T-helper 22 cell (primary cell): ENCODE measurements around the gene ERFE.

Source experiments
- DNase-seq: peaks from one replicate; pipeline ENCODE4 v3.0.0-alpha.2; 2020; ENCODE audit warnings: low read depth

The ERFE gene

DNA sequence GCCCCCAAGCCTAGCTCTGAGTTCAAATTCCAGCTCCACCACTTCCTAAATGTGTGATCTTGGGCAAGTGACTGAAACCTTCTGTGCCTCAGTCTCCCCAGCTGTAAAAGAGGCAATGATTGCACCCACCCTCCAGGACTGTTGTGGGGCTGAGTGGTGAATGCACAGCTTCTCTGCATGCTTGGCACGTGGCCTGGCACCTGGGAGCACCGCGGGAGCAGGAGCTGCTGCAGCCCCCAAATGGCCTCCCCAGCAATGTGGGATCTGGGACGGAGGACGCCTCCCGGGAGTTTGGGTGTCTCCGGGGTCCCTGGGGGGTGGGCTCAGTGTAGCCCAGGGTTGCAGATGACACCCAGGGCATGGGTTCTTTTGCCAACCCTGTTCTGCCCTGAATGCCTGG is 18.7 kb upstream of the ERFE start:
- DNase-seq: no peak

DNA sequence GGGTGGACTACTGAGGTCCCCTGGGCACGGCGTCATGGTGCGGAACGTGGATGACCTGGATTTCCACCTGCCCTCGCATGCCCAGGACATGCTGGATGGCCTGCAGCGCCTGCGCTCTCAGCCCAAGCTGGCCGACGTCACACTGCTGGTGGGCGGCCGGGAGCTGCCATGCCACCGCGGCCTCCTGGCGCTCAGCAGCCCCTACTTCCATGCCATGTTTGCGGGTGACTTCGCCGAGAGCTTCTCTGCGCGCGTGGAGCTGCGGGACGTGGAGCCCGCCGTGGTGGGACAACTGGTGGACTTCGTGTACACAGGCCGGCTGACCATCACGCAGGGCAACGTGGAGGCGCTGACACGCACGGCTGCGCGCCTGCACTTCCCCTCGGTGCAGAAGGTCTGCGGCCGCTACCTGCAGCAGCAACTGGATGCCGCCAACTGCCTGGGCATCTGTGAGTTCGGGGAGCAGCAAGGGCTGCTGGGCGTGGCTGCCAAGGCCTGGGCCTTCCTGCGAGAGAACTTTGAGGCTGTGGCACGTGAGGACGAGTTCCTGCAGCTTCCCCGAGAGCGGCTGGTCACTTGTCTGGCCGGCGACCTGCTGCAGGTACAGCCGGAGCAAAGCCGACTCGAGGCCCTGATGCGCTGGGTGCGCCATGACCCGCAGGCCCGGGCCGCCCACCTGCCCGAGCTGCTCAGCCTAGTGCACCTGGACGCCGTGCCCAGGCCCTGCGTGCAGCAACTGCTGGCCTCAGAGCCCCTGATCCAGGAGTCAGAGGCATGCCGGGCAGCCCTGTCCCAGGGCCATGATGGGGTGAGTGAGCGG is 17.8 kb upstream of the ERFE start:
- no peak for DNase-seq

GRCh38 chr2:238141541-238142318 is 17.0 kb upstream of the ERFE start:
- no peak for DNase-seq

DNA sequence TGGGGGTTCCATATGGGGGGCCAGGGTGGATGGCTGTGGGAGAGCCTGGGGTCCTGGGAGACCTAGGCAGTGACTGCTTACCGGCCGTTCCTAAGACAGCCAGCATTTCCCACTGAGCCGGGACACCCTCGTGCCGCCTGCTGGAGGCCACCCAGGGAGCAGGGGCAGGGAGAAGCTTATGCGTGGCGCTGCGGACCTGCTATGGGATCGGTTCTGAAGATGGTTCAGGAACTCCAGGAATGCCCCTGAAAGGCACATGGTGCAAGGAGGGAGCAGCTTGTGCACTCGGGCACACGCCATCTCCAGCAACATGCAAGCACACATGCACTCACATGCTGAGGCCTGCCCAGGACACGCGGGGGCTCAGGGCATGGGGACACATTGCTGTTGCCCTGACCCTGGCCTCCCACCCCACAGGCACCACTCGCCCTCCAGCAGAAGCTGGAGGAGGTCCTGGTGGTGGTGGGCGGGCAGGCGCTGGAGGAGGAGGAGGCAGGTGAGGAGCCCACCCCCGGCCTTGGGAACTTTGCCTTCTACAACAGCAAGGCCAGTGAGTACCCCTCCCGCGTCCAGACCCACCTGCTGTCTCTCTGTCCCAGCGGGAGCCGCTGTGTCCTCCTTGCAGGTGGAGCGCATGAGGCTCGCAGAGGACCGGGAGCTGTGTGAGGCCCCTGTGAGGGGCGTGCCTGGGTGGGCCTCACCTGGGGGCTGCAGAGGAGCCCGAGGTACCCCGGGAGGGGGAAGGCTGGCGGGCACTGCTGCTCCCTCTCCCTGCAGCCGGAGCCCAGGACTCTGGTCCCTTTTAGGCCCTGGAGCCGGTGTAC is 16.2 kb upstream of the ERFE start:
- DNase-seq: no peak

GRCh38 chr2:238143239-238143951 is 15.4 kb upstream of the ERFE start:
- DNase-seq: no peak

DNA sequence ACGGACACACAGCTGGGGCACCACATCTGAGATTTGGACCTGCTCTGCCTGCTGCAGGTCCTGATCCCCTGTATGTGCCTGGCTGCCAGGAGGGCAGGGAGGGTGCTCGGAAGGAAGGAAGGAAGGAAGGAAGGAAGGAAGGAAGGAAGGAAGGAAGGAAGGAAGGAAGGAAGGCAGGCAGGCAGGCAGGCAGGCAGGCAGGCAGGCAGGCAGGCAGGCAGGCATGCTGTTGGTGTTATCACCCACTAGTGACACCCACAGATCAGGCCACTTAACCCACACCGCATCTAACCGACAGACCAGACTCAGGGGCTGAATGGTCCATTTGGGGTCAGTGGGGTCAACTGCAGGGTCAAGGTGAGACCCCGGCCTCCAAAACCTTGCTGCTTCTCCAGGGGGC is 14.5 kb upstream of the ERFE start:
- no peak for DNase-seq

DNA sequence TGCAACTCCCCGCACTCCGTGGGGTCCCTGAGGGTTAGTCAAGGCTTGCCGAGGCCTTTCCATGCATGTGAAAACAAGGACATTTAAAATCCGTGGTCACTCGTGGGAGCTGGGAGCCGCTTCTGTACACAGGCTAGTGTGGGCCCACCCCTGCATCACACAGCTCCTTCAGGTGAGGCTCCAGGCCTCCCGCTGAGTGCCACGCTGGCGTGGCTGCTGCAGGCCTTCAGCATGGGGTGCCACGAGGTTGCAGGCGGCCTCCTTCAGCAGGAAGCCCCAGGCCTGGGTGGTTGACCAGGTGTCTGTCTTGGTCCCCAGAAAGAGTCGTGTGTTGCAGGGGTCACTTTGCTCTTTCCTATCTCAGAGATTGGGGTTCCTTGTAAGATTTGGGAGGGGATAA is 13.7 kb upstream of the ERFE start:
- DNase-seq: no peak

GRCh38 chr2:238145851-238146250 is 12.9 kb upstream of the ERFE start:
- no peak for DNase-seq

DNA sequence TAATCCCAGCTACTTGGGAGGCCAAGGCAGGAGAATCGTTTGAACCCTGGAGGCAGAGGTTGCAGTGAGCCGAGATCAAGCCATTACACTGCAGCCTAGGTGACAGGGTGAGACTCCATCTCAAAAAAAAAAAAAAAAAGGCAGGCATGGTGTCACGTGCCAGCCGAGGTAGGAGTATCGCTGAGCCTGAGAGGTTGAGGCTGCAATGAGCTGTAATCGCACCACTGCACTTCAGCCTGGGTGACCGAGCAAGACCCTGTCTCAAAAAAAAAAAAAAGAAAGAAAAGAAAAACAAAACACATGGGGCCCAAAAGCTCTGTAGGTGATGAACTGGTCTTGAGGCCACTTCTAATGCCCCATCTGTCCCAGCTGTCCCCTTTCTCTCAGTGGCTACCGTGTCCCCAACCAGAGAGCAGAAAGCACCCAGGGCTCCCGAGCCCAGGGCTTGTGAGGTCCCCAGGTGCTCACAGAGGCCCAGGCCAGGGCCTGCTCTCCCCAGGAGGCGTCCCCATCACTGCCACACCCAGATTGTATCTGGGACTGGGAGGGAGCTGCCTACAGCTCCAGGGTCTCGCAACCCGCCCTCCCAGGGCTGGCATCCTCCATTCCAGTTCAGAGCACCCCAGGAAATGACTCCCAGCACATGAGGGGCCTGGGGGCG is 11.8 kb upstream of the ERFE start:
- no peak for DNase-seq

- no peak for DNase-seq
Measured at GRCh38 chr2:238148981-238149380, 9.8 kb upstream of the ERFE start.

DNA sequence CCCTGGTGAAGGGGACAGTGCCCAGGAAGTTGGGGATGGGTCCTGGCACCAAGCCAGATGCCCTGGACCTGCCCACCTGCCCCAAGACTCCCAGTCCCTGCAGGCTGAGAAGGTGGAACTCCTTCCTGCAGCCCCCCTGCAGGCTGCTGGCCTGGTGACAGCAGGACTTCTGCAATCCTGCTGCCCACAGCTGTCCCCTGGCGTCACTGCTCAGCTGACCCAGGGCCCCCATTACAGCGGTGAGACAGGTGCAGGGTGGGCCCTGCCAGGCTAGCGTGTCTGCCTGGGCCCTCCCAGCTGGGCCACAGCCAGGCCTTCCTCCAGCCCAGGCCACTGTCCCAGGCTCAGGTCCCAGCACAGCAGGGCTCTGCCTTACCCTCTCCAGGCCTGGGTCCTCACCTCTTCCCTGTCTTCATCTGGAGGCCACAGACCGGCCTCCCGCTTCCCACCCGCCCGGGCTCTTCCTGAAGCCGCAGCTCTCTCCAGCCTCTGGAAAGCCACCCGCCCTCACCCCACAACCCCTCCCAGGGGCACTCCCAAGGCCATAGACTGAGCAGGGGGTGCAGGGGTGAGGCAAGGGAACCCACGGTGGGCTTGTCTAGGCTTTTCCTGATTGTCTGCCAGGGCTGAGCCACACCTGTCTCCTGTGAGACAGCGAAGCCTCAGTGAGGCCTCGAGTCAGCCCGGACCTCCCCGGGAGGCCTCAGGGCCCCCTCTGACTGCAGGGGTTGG is 8.8 kb upstream of the ERFE start:
- no peak for DNase-seq

- no peak for DNase-seq
Measured at GRCh38 chr2:238150686-238151085, 8.1 kb upstream of the ERFE start.

GRCh38 chr2:238151205-238151604 is 7.6 kb upstream of the ERFE start:
- no peak for DNase-seq

DNA sequence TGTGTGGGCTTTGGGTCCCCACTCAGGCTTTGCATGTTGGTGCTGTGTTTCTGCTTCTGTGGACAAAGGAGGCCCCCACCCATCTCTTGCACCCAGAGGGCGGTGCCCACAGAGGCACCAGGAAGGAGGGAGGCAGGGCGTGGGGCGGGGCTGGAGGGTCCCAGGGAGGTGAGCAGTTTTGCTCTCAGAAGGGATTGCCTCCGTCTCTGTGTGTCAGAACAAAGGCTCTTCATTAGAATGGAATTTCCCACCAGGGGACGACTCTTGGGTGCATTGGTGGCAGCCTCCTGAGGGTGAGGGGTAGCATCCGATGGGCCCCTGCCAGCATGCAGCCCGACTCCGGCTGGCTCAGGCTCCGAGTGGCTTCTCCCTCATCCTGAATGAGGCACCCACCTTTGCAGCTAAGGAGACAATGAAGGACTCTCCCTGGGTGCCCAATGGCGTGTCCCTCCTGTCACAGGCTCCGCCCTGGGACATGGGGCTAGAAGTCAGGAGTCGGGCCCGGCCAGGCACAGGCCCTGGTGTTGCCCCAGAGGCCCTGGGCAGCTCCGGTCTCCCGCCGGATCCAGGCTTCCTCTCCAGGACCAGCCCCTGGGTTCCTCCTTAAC is 7.0 kb upstream of the ERFE start:
- DNase-seq: no peak

- no peak for DNase-seq
Measured at GRCh38 chr2:238152771-238153688, 5.7 kb upstream of the ERFE start.

- DNase-seq: no peak
Measured at GRCh38 chr2:238154570-238154969, 4.2 kb upstream of the ERFE start.

DNA sequence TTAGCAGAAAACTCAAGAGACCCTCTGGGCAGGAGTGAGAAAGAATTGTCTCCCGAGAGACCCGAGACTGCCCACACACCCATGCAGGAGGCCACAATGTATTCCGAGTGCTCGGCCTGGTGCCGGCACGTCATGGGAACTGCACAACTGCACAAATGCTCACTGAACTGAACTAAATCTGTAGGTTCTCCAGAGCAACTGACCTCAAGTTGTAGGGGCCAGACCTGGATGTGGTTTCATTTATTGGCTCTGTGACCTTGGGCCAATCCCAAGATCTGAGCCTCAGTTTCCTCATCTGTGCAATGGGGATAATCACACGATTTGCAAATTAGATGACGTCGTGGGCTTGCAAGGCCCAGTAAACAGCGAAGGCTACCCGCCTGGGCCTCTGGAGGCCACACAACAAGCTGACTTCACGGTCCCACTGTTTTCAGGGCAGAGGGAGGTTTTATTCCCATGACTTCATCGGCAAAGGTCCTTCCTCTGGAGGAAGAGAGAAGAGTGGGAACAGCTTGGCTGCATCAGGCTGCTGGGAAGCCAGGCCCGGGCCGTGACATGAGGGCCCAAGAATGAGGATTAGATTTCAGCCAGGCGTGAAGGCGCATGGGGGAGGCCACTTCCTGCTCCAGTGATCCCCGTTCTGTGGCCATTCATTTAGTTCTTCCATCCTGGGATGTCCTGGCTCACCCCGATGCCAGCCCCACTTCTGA is 3.6 kb upstream of the ERFE start:
- DNase-seq: no peak
